OCI-LY7 (cell line): Measurements from ENCODE around the gene TMEM207.

Experiments
- EZH2phosphoT487 ChIP-seq: fragments of 200-600 bp; sonication (generic); IDR thresholded peaks from 2 replicates; pipeline ENCODE4 v1.6.1; 2018; ENCODE audit warnings: low read depth, borderline replicate concordance, mild to moderate bottlenecking, mixed run types, antibody characterized with exemption, low read length, moderate library complexity, mixed read lengths
- TF ChIP-seq, protein P1 (sequence below): fragments of 200-600 bp; sonication (generic); conservative IDR thresholded peaks from 2 replicates; pipeline ENCODE4 v1.5.1; 2014; ENCODE audit warnings: mild to moderate bottlenecking, antibody characterized with exemption, low read length, moderate library complexity, mixed read lengths

- TF ChIP-seq, protein P1, sequence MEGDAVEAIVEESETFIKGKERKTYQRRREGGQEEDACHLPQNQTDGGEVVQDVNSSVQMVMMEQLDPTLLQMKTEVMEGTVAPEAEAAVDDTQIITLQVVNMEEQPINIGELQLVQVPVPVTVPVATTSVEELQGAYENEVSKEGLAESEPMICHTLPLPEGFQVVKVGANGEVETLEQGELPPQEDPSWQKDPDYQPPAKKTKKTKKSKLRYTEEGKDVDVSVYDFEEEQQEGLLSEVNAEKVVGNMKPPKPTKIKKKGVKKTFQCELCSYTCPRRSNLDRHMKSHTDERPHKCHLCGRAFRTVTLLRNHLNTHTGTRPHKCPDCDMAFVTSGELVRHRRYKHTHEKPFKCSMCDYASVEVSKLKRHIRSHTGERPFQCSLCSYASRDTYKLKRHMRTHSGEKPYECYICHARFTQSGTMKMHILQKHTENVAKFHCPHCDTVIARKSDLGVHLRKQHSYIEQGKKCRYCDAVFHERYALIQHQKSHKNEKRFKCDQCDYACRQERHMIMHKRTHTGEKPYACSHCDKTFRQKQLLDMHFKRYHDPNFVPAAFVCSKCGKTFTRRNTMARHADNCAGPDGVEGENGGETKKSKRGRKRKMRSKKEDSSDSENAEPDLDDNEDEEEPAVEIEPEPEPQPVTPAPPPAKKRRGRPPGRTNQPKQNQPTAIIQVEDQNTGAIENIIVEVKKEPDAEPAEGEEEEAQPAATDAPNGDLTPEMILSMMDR = no peak
- no peak for TF ChIP-seq EZH2phosphoT487
Measured at GRCh38 chr3:190496859-190497258, 47.2 kb upstream of the TMEM207 start.
